Esophagus squamous epithelium (tissue), 4 donors: ENCODE results near the gene NOP10.

Experiments used
- CTCF ChIP-seq, 6 experiments: fragments of 450-650 bp in 4 of 6; fragments of 200-600 bp in 2 of 6; sonication (generic) in 2 of 6; IDR thresholded peaks; one replicate each; pipeline ENCODE4 v1.5.1; 2016 to 2019; ENCODE audit warnings: antibody characterized with exemption in 6 of 6, mild to moderate bottlenecking in 4 of 6, moderate library complexity in 4 of 6
- POLR2A ChIP-seq, 4 donors: fragments of 450-650 bp; IDR thresholded peaks; one replicate each; pipeline ENCODE4 v1.6.1; 2017; ENCODE audit warnings: antibody characterized with exemption in 4 of 4, mild to moderate bottlenecking in 4 of 4, moderate library complexity in 3 of 4

GRCh38 chr15:34365091-34365825 lies 22.3 kb upstream of the NOP10 start:
- TF ChIP-seq POLR2A (IDR thresholded peaks at IDR 0.05) (no peak), CTCF (IDR thresholded peaks at IDR 0.05) (no peak)
